ENCODE results near the gene ACTL7B. TPM values are rescaled to one million over a fixed set of nuclear protein-coding genes. Genes with fewer than 3 reads are reported as not detected.

The ACTL7B gene
- total RNA-seq, 1 experiment from 2014 or later, result not detected

Small RNAs within 50 kb of the gene (small RNA-seq; reads per million reads assigned to genes)
- gene AL359692.1, result not detected

Other genes with a start within 250 kb of the ACTL7B start
- not detected in 2 replicates for gene ACTL7A, start 6.3 kb upstream of the ACTL7B start, total RNA-seq (2014; rRNA removed; shearing (Covaris generic))
- gene ELP1, start 78.1 kb upstream of the ACTL7B start, total RNA-seq (2014; rRNA removed; shearing (Covaris generic)), result 37.2 and 47.2 TPM in 2 replicates
- gene ABITRAM, start 78.4 kb upstream of the ACTL7B start, total RNA-seq (2014; rRNA removed; shearing (Covaris generic)), result 8.4 and 11.2 TPM in 2 replicates
- 109 and 111 TPM in 2 replicates for gene CTNNAL1, start 157.5 kb upstream of the ACTL7B start, total RNA-seq (2014; rRNA removed; shearing (Covaris generic))